ENCODE measurements around the gene CFAP74. TPM values are rescaled to one million over a fixed set of nuclear protein-coding genes. Genes with fewer than 3 reads are reported as not detected.

The CFAP74 gene
- total and polyA plus RNA-seq, 9 of the 15 experiments (the other 6 are each of a cell fraction or from before 2014, with no cell fraction given), result 0.03 to 0.15 (median 0.05) TPM; not detected in 6

GRCh38 chr1:2019571-2020309 is 16.2 kb upstream of the CFAP74 start (continued):
- peak; percentile 97 for TF ChIP-seq REST (IDR thresholded peaks at IDR 0.05; ENCODE audit: borderline replicate concordance)
- peak; percentile 93 for TF ChIP-seq REST (CRISPR knock-in tag; IDR thresholded peaks at IDR 0.05; ENCODE audit: low read depth)
- TF ChIP-seq ZNF217 (CRISPR knock-in tag; IDR thresholded peaks at IDR 0.05), result no peak
- peak; percentile 62 for TF ChIP-seq EGR1 (conservative IDR thresholded peaks at IDR 0.05)
- TF ChIP-seq ZNF511 (CRISPR knock-in tag; IDR thresholded peaks at IDR 0.05), result peak; percentile 74
- TF ChIP-seq GTF2A2 (tag; IDR thresholded peaks at IDR 0.05), result no peak
- TF ChIP-seq ZBTB7A (IDR thresholded peaks at IDR 0.05; ENCODE audit: borderline replicate concordance, control insufficient read depth, low read depth, low read length), result peak; percentile 99
- TF ChIP-seq NRF1 (conservative IDR thresholded peaks at IDR 0.05 in 1 of 2, IDR thresholded peaks at IDR 0.05 in 1 of 2), result no peak
- TF ChIP-seq ZNF75A (CRISPR knock-in tag; IDR thresholded peaks at IDR 0.05), result no peak
- 0 out of 2 replicates have a peak, but pooled peaks have one; percentile 70 for TF ChIP-seq NR3C1 (CRISPR knock-in tag; IDR thresholded peaks at IDR 0.05)
- TF ChIP-seq CCAR2 (IDR thresholded peaks at IDR 0.05; ENCODE audit: low read depth, low read length), result no peak
- no peak for TF ChIP-seq BMI1 (IDR thresholded peaks at IDR 0.05; ENCODE audit: low read length)
